GM19395 (cell line): Measurements from ENCODE around the gene SEPTIN2.
"Not testable (repeated sequence)": the region's sequence is repeated elsewhere in the genome, so short reads cannot be mapped to it uniquely, and the experiment has no call there.

Source experiments
- ATAC-seq: cut with Tn5 transposase; IDR thresholded peaks from one replicate; pipeline ENCODE4 v1.9.1; 2021; ENCODE audit warnings: mild to moderate bottlenecking, moderate library complexity; ENCODE audit not compliant: unreplicated experiment

The SEPTIN2 gene

DNA sequence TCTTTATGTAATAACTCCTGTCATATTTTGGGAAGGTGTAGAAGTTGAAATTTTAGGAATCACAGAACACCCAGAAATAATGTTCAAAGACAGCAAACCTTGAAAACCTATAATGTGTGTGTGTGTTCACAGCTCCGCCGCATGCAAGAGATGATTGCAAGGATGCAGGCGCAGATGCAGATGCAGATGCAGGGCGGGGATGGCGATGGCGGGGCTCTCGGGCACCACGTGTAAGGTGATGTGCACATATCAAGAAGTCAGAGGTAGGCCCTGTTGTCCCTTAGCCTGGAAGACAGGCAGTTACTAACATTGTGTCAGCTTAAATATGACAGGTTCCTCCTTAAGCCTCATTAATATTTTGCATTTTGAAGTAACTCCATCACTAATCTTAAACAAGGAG lies 34.2 kb downstream of the SEPTIN2 start:
- ATAC-seq: no peak

DNA sequence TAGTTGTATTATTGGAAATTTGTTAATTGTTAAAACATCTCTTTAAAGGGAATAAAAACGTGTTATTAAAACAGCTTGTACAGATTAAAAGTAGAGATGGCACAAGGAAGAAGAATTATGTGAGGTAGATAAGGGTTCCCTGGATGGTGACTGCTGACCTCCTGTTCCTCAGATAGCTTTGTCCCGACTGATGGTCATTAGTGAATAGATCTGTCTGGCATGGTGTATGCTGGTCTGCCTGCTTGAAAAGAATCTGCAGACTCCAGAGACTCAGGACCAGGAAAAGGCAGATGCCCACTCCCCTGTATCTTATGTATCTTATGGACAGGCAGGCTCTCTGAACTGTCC lies 34.8 kb downstream of the SEPTIN2 start:
- ATAC-seq: no peak

DNA sequence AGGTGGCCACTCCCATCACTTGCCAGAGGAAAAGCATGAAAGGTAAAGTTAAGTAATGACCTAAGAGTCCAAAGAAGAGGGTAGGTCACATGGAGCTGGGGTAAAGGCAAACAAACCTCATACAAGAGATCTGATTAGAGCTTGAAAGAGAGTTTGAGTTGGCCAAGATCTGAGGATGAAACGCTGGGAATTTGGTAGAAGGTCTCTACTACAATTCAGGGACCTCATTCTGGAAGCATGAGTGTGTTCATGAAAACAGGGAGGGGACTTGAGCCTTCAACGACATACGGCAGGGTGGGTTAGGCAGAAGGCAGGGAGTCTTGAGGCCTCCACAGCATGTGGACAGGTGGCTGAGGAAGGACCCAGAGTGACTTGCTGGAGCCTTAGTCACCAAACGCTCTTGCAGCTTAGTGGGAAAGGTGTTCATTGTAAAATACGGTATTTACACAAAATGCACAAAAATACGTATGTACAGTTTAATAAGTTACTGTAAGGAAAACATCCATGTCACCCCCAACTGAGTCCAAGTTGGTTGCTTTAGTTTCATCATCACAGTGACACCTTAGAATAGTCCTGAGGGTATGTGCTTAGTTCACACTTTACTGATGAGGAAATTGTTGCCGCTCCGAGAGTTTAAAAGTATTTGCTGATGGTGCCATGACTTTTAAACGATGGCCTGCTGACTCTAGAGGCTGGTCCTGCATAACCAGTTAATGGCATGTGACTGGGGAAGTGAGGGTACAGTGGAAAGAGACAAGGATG lies 35.3 kb downstream of the SEPTIN2 start:
- ATAC-seq: no peak

DNA sequence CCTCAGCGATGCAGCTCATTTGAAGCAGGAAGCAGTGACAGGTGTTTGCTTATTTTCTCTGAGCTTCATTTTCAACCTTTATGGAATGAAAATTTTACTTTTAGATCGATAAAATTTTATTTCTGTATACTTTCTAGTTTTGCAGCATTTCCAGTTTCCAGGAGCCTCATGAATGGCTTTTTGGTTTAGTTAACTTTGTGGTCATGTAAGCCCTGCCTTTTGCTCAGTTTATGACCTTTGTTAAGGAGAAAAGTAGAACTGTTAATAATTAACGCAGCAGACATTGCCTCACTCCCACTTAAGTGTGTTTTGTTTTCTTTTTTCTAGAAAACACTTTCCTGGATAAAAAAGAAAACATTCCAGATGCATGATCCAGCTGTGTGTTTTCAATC lies 35.9 kb downstream of the SEPTIN2 start:
- no peak for ATAC-seq

DNA sequence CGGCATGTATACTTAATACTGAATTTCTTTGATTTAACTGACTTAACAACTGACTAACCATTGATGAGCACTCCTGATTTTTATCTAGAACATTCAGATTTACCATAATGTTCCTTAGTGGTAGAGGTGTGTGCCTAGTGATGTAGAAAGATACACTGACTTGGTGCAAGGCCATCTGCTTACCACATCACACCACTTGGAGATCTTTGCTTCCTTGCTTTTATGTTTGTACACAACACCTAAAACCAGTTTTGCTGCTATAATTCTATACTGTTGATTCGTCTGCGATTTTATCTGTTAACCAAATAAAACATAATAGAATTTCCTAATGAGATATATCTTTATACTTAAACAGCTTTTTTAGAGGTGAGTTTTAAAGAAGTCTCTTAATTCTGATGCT lies 36.5 kb downstream of the SEPTIN2 start:
- no peak for ATAC-seq

DNA sequence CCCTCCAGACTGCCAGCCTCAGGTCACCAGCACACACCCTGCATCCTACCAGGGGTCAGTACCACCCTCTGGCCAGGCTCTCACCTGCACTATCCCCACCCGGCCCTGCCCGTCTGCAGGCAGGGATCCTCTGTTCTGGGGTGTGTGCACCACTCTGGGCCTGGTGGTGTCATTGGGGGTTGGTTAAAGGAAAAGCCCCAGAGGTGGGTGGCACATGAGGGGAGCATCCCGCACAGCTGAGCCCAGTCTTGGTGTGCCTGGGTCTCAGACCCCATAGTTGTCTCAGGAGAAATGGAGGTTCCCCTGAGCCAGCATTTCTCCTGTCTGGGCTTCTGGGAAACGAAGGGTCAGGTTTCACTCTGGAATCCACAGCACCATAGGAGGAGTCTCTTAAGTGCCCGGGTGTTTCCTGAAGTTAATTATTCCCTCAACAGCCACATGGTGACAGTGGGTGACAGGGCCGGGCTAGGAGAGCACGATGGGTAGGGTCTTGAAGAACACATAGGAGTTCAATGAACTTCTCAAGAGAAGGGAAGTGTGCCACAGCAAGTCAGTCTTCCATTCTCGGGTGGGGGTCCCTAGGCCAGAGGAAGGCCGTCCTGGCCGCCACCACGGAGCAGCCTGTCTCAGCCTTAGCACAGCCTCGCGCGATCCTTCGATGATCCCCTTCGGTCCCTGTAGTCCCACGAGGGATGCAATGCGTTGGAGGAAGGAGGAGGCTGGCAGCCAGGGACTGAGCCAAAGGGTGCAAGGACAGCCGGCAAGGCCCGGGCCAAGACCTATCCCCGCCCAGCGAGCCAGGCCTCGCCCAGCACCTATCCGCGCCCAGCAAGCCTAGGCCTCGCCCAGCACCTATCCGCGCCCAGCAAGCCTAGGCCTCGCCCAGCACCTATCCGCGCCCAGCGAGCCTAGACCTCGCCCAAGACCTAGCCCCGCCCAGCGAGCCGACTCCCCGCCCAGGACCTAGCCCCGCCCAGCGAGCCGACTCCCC lies 39.2 kb downstream of the SEPTIN2 start:
- peak; percentile 23 for ATAC-seq

DNA sequence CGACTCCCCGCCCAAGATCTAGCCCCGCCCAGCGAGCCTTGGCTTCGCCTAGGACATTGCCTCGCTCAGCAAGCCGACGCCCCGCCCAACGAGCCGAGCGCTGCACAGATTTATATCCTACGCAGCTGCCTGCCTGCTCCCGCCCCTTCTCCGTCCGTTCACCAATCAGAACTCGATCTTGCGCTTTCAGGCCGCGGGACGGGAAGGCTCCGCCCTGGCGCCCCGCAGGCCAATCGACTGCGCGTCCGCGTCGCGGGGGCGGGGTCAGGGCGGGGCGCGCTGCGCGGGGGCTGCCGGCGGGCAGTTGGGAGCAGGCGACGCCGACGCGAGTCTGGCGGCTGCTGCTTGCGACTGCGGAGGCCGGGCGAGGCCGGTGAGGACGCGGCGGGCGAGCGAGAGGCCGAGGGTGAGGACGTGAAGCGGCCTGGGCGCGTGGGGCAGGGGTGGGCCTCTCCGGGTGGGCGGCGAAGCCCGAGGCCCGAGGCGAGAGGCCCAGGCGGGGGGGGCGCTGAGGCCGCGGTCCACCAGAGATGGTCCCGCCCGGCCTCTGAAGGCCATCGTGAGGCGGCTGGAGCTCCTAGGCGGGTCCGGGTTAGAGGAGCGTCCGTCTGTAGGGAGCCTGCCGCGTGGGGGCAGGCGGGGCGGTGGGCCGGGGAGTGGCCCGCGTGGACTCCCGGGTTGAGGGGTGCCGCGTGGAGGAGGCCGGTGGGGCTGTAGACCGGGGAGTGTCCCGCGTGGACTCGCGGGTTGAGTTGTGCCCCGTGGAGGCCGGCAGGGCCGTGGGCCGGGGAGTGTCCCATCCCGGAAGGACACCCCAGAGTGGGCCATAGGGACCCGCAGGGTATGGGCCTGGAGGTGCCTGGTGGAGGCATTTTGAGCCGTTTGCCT lies 40.5 kb downstream of the SEPTIN2 start, which contains the start of gene FARP2:
Gene FARP2, plus strand, starts transcription at position 303 of the 888 bp plus-strand sequence. CDS start 16,823 bp downstream, outside the sequence.
- ATAC-seq: peak; percentile 75

DNA sequence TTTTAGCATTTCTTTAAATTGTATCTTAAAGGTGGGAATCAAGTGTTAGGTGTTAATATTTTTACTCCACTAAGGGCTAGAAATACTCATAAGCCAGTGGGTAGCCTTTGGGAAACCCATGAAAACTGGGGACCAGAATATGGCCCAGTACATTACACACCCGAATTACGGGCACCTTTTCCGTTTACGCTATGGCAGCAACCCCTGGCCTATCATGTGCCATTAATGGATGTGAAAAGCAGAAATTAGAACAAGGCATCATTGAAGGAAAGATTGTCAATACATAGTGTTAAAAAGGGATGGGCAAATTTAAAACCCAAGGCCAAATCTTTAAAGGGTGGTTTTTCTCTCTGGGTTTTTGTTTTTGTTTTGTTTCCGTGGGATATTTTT lies 41.1 kb downstream of the SEPTIN2 start:
- ATAC-seq: no peak

DNA sequence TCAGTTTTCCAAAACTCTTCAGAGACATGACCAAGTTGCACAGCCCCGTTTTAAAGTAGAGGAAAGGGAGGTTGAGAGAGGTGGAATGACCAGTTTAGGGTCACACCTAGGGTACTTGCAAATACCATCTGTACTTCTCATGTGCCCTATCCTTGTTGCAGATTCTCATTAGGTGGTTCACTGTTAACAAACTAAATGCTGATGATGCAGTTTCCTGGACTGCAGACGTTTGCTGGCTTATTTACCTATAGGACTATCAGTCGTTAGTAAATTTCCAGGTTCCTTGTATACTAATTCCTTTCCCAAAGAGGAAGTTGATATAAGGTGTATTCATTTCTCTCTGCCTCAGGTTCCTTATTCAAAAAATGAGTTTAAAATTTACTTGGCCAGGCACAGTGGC lies 41.8 kb downstream of the SEPTIN2 start:
- no peak for ATAC-seq

DNA sequence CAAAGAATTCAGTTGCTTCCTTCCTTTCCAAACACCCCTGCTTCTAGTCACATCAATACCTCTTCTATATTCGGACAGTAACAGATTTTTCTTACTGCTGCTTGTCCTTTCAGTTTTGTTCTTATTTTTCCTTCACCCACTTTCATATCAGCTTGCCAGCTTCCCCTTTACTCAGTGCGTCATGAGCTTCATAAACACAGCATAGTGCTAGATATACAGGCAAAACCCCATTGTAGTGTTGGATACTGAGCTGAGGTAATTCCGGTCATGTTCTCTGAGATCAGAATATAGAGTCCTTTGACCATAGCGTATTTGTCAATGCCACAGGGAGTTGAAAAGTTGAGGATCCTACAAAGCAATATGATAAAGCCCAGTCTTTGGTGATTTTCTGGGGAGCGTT lies 42.7 kb downstream of the SEPTIN2 start:
- ATAC-seq: peak; percentile 46

DNA sequence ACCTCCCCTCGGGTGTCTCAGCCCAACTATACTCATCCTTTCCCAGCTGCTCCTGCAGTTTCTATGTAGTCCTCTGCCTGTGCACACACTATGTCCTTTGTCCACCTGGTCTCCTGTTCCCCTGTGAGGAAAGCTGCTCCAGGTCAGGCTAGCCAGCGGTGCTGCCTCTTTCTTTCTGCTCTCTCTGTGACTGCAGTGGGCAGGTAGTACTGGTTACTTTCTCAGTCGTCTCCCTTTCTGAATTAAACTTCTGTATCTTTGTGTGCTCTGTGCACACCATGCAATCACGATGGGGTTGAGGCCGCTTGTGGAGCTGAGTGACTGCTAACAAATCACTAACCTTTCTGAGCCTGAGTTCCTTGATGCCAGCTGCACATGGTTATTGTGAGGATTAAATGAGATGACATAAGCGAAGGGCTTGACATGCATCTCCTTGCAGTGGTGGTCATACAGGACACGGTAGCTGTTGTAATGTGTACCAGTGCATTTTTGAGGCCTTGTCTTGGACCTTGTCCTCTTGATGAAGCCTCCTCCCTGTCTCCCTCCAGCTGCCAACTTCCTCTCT lies 43.8 kb downstream of the SEPTIN2 start:
- no peak for ATAC-seq

DNA sequence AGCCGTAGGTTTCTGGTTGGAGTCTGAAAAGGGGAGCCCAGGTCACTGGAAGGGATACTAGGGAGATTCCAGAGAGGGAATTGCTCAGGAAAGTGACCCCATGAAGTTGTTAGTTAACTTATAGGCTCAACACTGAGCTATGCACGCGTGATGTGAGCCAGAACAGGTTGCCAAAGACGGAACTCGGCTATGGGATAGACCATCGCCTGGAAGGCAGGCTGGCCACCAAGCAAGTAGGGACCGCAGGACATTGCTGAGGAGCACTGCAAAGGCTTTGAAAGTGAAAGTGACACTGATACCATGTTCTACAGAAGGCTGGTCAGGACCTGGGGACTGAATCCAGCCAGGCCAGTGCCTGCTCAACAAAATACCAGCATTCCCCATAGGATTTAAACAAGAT lies 47.7 kb downstream of the SEPTIN2 start:
- no peak for ATAC-seq

DNA sequence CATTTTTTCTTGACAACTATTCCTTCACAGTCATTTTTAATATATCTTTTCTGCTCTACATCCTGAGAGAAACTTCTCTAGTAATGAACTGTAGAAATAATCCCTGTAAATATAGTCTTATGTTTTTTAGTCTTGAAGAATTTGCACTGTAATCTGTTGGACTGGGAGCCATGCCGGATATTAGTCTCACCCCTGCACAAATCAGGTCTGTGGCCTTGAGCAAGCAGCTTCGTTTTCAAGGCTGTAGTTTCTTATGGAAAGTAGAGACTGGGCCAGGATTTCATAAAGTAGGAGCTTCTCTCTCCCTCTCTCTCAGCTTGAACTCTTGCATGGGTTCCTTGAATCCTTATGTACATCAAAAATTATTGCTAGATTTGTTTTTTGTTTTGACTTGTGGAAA lies 49.1 kb downstream of the SEPTIN2 start:
- no peak for ATAC-seq

DNA sequence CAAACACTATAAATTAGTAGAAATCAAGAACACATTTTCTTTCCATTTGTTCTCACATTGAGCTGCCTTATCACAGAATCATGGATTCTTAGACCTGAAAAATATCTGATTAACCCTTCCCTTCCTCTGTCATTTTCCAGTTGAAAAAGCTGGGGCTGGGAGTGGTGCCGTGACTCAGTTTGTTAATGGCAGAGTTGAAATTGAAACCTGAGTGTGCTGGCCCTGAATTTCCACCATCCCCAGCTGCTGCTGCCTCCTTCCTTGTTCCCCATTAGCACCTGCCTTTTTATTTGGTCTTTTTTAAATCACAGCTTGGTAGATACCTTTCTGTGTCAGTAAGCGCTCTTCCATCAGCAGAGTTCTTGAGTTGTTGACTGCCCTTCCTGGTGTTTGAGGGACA lies 51.0 kb downstream of the SEPTIN2 start:
- no peak for ATAC-seq

DNA sequence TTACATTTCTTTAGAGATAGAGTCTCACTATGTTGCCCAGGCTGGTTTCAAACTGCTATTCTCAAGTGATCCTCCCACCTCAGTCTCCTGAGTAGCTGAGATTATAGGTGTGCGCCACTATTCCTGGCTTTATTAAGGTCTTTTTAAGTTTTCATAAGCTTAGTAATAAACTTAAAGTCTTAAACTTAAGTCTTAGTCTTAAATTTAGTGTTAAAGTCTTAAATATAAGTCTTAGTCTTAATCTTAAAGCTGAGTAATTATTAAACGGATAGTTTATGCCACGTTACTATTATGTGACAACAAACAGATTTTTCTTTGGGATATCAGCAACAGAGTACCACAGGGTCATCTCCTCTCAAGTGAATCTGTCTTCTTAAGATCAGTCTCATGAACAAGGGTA lies 52.9 kb downstream of the SEPTIN2 start:
- no peak for ATAC-seq

DNA sequence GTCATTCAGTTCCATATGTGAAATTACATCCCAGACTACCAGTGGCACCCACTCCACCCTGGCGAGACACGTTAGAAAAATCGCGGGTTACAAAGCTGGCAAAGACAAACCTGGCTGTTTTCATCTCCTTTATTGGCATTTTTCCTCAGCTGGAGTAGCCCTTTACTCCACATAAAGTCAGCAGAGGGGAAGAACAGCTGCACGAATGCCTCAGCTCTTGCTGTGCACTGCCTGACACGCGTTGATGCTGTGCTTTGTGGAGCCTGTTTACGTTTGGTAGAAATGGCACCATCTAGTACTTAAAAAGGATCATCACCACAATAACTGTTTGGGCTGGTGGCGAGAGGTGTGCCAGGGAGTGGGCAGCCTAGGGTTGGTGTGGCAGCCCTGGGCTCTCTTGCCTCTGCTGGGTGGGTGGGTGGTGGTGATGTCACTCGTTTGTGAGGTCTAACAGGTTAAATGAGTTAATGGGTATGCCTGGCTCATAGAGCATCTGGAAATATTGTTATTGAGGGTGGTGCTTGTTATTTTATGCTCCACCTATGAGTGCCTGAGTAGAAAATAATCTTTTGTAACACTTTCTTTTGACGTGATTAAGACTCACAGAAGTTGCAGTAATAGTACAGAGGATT lies 56.8 kb downstream of the SEPTIN2 start:
- ATAC-seq: no peak

DNA sequence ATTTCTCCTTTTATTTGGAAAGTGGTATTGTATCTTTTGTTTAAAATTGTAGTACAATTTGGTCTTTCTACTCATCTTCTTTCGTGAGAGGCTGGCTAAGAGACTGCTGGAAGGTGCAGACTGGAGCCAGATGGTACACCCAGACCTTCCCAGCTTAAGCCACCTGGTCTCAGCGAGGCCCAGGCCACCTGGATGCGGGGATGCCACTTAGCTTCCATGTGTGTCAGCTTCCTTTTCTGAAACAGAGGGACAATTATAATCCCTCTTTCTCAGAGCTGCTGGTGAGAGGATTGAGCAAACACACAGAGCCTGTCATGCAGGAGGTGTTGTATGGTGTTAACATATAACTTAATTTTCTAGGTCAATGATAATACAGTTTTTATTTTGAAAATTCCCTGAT lies 57.7 kb downstream of the SEPTIN2 start:
- ATAC-seq: no peak

DNA sequence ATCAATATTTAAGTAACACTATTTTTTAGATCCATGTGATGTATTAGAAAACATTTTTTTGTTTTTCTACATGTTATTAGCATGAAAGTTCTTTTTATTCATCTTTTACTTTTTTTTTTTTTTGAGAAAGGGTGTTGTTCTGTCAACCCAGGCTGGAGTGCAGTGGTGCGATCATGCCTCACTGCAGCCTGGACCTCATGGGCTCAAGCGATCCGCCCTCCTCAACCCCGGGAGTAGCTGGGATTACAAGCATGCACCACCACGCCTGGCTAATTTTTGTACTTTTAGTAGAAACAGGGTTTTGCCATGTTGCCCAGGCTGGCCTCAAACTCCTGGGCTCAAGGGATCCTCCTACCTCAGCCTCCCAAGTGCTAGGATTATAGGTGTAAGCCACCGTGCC lies 58.2 kb downstream of the SEPTIN2 start:
- ATAC-seq: not testable (repeated sequence)

DNA sequence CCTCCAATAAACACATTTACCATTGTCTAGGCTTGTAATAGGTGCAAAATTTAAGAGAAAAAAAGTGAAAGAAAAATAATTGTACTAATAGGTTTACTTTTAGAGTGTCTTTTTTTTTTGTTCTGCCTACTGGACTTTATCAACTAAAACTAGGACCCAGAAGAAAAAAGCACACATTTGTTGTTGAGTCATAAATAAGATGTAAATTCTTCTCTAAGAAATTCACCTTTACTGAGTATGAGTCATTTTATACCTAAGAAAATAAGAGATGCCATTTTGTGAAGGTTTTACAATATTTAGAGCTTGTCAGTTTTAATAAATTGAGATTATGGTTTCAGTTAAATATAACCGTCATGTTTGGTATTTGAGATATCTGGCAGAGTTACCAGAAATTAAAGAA lies 59.6 kb downstream of the SEPTIN2 start:
- no peak for ATAC-seq

DNA sequence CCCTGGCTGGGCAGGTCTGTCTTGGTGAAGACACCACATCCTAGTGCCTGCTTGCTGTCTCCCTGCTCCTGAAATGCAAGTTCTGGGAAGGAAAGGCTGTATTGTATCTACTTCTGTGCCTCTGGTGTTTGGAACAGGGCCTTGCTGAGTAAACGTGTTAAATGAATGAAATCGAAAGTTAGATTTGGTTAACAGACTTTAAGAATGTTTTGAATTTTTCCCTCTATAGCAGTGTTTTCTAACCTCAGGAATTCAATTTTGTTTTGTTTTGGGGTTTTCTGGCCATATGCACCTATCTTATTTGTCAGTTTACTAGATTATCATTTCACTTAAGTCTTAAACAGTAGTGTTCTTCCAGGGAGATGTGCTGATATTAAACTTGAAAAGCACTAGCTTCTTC lies 61.1 kb downstream of the SEPTIN2 start:
- no peak for ATAC-seq
